Right ventricle myocardium superior (tissue), 1 donor: Measurements from ENCODE around the gene FUT6. TPM values are rescaled to one million over a fixed set of nuclear protein-coding genes. Genes with fewer than 3 reads are reported as not detected.
A peak's percentile ranks its signal among the peaks of the same experiment; 100 is the strongest.

Experiments
- ATAC-seq: fragments of 200-7000 bp; cut with Tn5 transposase; one replicate; pipeline ENCODE4 v1.9.1; 2020; ENCODE audit warnings: mild to moderate bottlenecking; ENCODE audit not compliant: poor library complexity
- DNase-seq: peaks from one replicate; pipeline ENCODE4 v3.0.0-alpha.2; 2020
- intact Hi-C: fragments of 100-400 bp; cut with DNase I; formaldehyde crosslinking; loops from one replicate; pipeline ENCODE4 v1.11.2; 2022
- total RNA-seq: library from RNA; stranded (reverse); fragmentation: NEBNext Ultra II Directional; extraction: Animal tissue kit (Norgen Biotek cat#: 25700); gene quantifications from one replicate; pipeline ENCODE4 v1.2.1, GENCODE V29; 2021
- donor health status: DM: no; HTN: yes; CAD: no; lungs with severe emphysema.

Gene FUT6
- total RNA-seq, 1 donor from 2014 or later: not detected

GRCh38 chr19:5832061-5832460 is 7.4 kb downstream of the FUT6 start:
- DNase-seq: no peak
- intact Hi-C loops: no loop called here

GRCh38 chr19:5831159-5831558 is 8.3 kb downstream of the FUT6 start:
- ATAC-seq (no peak), DNase-seq (no peak)
- intact Hi-C loops: no loop called here

More at GRCh38 chr19:5832061-5832460, 7.4 kb downstream of the FUT6 start:
- no peak for ATAC-seq

GRCh38 chr19:5829567-5830310 is 9.8 kb downstream of the FUT6 start:
- intact Hi-C loops: no loop called here
- ATAC-seq (no peak), DNase-seq (no peak)

GRCh38 chr19:5828661-5829566 is 10.6 kb downstream of the FUT6 start:
- peak; percentile 56 for DNase-seq
- peak; percentile 57 for ATAC-seq
- intact Hi-C loops: no loop called here

GRCh38 chr19:5827891-5828660 is 11.4 kb downstream of the FUT6 start:
- intact Hi-C loops: no loop called here
- DNase-seq (peak; percentile 92), ATAC-seq (peak; percentile 75)

GRCh38 chr19:5827342-5827890 is 12.1 kb downstream of the FUT6 start:
- DNase-seq (no peak), ATAC-seq (no peak)
- intact Hi-C loops: no loop called here

GRCh38 chr19:5826531-5827341 is 12.8 kb downstream of the FUT6 start:
- ATAC-seq: peak; percentile 43
- intact Hi-C loops: no loop called here
- DNase-seq: peak; percentile 75

GRCh38 chr19:5825178-5825577 is 14.3 kb downstream of the FUT6 start:
- intact Hi-C loops: no loop called here
- DNase-seq (no peak), ATAC-seq (no peak)

- intact Hi-C loops: no loop called here
- DNase-seq (no peak), ATAC-seq (no peak)
Measured at GRCh38 chr19:5824751-5825150, 14.8 kb downstream of the FUT6 start.

GRCh38 chr19:5823579-5824281 is 15.8 kb downstream of the FUT6 start:
- ATAC-seq: no peak
- no peak for DNase-seq
- intact Hi-C loops: no loop called here

GRCh38 chr19:5822181-5822844 is 17.2 kb downstream of the FUT6 start:
- DNase-seq: no peak
- no peak for ATAC-seq
- intact Hi-C loops: no loop called here

- DNase-seq (no peak), ATAC-seq (no peak)
- intact Hi-C loops: no loop called here
Measured at GRCh38 chr19:5821521-5822180, 17.9 kb downstream of the FUT6 start.

GRCh38 chr19:5820785-5821184 is 18.7 kb downstream of the FUT6 start:
- intact Hi-C loops: no loop called here
- DNase-seq: no peak
- ATAC-seq: no peak

GRCh38 chr19:5818594-5818993 is 20.9 kb downstream of the FUT6 start:
- no peak for ATAC-seq
- intact Hi-C loops: no loop called here
- DNase-seq: no peak

- intact Hi-C loops: no loop called here
- ATAC-seq (no peak), DNase-seq (no peak)
Measured at GRCh38 chr19:5817218-5817617, 22.3 kb downstream of the FUT6 start.

- intact Hi-C loops: no loop called here
- DNase-seq (no peak), ATAC-seq (no peak)
Measured at GRCh38 chr19:5814852-5815246, 24.7 kb downstream of the FUT6 start.
